Naive B cell (primary cell): ENCODE results near the gene ZSCAN2. TPM values are rescaled to one million over a fixed set of nuclear protein-coding genes. Genes with fewer than 3 reads are reported as not detected.
A peak's percentile ranks its signal among the peaks of the same experiment; 100 is the strongest.

Experiments
- ATAC-seq, 2 donors: fragments of 150-1000 bp; cut with Tn5 transposase; 2 replicates each; pipeline ENCODE4 v1.10.0; 2021; ENCODE audit warnings: low read depth in 2 of 2, mild to moderate bottlenecking in 2 of 2, moderate library complexity in 2 of 2
- DNase-seq: peaks from one replicate; pipeline ENCODE4 v3.0.0; 2022
- H3K27ac Mint-ChIP-seq, 6 donors: one replicate each; pipeline ENCODE4 v1.8.0; 2020 to 2022; ENCODE audit warnings: mild to moderate bottlenecking in 6 of 6, mixed read lengths in 6 of 6, moderate library complexity in 5 of 6, inconsistent platforms in 2 of 6
- H3K27me3 Mint-ChIP-seq, 3 donors: one replicate each; pipeline ENCODE4 v1.8.0; 2021 to 2022; ENCODE audit warnings: mixed read lengths in 3 of 3, mild to moderate bottlenecking in 1 of 3
- H3K36me3 Mint-ChIP-seq, 2 donors: one replicate each; pipeline ENCODE4 v1.8.0; 2020 to 2022; ENCODE audit warnings: mixed read lengths in 2 of 2, inconsistent platforms in 1 of 2, mild to moderate bottlenecking in 1 of 2
- H3K4me1 Mint-ChIP-seq, 3 donors: one replicate each; pipeline ENCODE4 v1.8.0; 2020 to 2022; ENCODE audit warnings: mixed read lengths in 3 of 3, inconsistent platforms in 1 of 3, mild to moderate bottlenecking in 1 of 3, moderate library complexity in 1 of 3
- H3K4me3 Mint-ChIP-seq, 8 donors: one replicate each; pipeline ENCODE4 v1.8.0; 2020 to 2022; ENCODE audit warnings: mild to moderate bottlenecking in 8 of 8, mixed read lengths in 8 of 8, moderate library complexity in 8 of 8, inconsistent platforms in 2 of 8
- H3K9me3 Mint-ChIP-seq, 7 donors: one replicate each; pipeline ENCODE4 v1.8.0; 2020 to 2022; ENCODE audit warnings: mixed read lengths in 7 of 7, mild to moderate bottlenecking in 5 of 7, inconsistent platforms in 2 of 7, moderate library complexity in 1 of 7
- polyA plus RNA-seq, 6 donors: library from polyadenylated mRNA; unstranded; fragments of 300-500 nt; fragmentation: Illumina TruSeq; gene quantifications; one replicate each; pipeline ENCODE4 v1.2.3, GENCODE V29; 2021; ENCODE audit warnings: low read depth in 6 of 6

ZSCAN2 gene
- polyA plus RNA-seq, 6 donors from 2014 or later, result 7.6 to 14.8 (median 9.0) TPM

GRCh38 chr15:84671211-84671610 lies 70.4 kb downstream of the ZSCAN2 start:
- Mint-ChIP-seq H3K27me3 (no peaks in the 10 kb centered on the region), H3K27ac (peak overlapping the region in 1 of 6 donors; percentile 24), H3K4me3 (no peak overlapping the region), H3K9me3 (no peaks in the 10 kb centered on the region), H3K4me1 (peaks cover 0 to 3% (median 0%) of the 10 kb centered on the region in 3 donors), H3K36me3 (peaks cover 4 to 23% of the 10 kb centered on the region in 2 donors)
- no peak for ATAC-seq
- no peak for DNase-seq

Other genes starting within 250 kb of the ZSCAN2 start
- 10 to 100 TPM; 15.0 to 22.2 (median 18.0) TPM for gene WDR73, start 53.3 kb downstream of the ZSCAN2 start, polyA plus RNA-seq
- 1 to 10 TPM; 3.1 to 8.2 (median 3.6) TPM for gene NMB, start 57.2 kb downstream of the ZSCAN2 start, polyA plus RNA-seq
- gene SEC11A, start 115.1 kb downstream of the ZSCAN2 start, polyA plus RNA-seq, result 100 to 1,000 TPM; 107 to 142 (median 130) TPM
- 10 to 100 TPM in 1 of 6 donors, 1 to 10 TPM in 5; 2.2 to 21.4 (median 8.5) TPM for gene ZNF592, start 147.6 kb downstream of the ZSCAN2 start, polyA plus RNA-seq
- under 1 TPM in 2 of 6 donors, not detected in 4; 0.04 to 0.23 TPM for gene ALPK3, start 216.3 kb downstream of the ZSCAN2 start, polyA plus RNA-seq